Cerebellar cortex (tissue), 1 donor: ENCODE results near the gene COG5.
A peak's percentile ranks its signal among the peaks of the same experiment; 100 is the strongest.

Experiments
- DNase-seq: peaks from one replicate; pipeline ENCODE4 v3.0.0-alpha.2; 2015; ENCODE audit warnings: low spot score

COG5 gene

DNA sequence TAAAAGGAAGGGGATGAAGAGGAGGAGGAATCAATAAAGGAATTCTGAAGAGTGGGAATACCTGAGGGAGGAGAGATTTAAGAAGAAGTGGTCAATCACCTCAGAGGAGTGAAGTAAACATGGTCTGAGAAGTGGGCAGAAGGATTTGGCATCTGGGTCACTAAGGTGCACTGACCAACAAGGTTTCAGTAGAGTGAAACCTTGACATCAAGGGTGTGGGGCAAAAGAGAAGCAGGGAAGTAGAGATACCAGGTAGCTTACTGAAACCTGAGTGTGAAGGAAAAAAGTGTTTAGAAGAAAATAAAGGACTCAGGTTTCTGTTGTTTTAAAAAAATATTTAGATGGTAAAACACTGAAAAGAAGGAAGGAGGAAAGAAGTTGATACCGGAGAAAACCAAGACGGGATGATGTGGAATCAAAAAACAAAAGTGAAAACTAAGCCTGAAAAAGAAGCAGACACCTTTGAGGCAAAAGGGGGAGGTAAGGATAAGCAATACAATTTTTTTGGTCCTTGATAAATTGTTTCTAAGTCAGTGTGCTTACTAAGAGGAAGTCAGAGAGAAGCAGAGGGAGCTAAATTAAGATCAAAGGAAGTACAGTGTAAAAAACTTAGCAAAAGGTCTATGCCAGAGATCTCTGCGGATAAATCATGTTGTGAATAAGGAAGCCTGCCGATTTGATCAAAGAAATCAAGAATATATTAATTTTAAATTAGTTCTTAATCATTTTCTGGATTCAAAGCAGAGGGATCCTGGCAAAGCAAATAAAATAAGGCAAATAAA, 231.0 kb downstream of the COG5 start:
- no peak for DNase-seq

DNA sequence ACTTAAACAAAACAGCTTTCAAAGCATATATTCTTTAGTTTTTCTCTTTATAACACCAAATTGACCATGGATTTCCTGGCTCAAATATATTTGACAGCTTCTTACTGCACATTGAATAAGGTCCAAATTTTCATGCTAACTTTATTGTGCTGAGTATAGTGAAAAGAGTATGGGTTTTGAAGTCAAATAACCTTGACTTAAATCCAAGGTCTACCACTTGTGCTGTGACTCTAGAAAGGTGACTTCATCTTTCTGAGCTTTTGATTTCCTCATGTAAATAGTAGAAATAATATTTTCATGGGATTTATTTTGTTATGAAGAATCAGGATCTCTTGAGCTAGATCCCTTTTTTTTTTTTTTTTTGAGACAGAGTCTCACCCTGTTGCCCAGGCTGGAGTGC, 233.2 kb downstream of the COG5 start:
- DNase-seq, result no peak

GRCh38 chr7:107327986-107328569, 235.6 kb downstream of the COG5 start:
- DNase-seq, result no peak

GRCh38 chr7:107326061-107326460, 237.7 kb downstream of the COG5 start:
- DNase-seq, result no peak

DNA sequence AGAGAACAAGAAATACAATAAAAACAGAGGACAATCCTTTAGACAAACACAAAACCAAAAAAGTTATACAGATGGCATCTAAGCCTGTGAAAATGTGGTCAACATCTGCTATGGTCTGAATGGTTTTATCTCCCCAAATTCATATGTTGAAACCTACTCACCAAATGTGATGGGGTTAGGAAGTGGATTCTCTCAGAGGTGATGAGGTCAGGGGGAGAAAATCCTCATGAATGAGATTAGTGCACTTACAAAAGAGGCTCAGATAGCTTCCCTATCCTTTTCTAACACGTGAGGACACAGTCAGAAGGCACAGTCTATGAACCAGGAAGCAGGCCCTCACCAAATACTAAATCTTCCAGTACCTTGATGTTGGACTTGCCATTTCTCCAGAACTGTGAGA, 241.7 kb downstream of the COG5 start:
- DNase-seq, result no peak

DNA sequence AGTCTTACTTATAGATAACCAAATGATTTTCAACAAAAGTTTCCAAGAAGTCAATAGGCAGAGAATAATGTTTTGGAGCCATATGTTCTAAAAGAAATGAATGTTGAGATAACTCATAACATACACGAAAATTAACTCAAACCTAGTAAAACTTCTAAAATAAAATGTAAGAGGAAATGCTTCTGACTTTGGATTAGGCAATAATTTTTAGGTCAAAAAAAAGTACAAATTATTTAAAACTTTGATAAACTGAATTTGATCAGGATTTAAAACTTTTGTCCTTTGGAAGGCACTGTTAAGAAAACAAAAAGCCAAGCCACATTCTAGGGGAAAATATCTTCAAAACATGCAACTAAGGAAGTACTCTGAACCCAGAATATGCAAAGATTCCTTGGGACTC, 242.1 kb downstream of the COG5 start:
- DNase-seq, result no peak

DNA sequence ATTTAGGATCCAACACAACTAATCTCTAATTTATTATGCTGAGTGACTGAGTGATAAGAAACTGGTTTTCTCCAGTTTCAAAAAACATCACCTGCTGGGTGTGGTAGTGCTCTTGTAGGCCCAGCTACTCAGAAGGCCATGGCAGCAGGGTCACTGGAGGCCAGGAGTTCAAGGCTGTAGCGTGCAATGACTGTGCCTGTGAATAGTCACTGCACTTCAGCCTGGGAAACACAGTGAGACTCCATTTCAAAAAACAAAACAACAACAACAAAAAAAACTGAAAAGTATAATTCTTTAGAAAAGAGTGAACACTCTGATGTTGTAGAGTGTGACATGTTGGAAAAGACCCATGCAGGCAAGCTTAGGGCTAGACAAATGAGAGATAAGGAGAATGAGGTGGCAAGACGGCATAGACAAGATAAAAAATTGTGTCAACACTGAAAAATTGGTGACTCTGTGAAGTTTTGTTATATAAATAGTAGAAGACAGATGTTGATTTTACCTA, 243.9 kb downstream of the COG5 start:
- DNase-seq, result no peak

DNA sequence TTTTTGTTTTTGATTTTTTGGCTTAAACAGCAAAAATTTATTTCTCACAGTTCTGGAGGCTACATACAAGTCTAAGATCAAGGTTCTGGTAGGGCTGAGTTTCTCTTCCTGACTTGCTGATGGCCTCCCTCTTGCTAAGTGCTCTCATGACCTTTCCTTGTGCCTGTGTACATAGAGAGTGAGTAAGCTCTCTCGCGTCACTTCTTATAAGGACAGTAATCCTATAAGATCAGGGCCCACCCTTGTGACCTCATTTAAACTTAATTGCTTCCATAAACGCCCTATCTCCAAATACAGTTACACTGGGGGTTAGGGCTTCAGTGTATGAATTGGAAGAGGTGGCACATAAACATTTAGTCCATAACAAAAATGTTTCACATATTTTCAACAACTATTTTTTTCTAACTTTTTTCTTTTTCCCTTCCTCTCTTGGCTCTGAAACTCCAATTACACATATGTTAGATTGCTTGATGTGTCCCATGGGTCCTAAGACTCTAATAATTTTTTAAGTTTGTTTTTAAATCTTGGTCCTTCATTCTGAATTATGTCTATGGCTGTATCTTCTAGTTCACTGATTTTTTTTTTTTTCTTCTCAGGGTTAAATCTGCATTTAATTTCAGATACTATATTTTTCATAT, 245.1 kb downstream of the COG5 start:
- DNase-seq, result no peak

DNA sequence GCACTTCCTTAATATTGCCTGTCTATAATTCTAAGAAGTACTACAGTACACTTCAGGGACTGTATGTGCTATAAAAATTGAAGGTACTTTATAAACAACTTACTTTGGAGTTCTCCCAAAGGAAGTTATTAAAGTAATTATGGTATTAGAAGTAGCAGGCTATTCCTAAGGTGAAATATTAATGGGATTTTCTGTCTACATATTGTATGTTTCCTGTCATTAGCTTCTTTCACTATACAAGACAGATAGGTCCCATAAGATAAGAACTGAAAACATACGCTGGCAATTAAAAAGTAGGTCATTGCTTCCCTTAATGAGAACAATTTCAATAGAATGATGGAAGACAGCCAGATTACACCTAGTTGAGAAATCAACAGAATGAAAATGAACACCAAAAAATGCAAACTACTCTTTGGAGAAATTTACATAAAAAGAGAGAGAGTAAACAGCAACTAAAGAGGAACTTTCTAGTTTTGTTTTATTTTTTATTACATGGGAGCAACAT, 248.0 kb downstream of the COG5 start:
- DNase-seq, result peak; percentile 79

- DNase-seq, result no peak
Observed at GRCh38 chr7:107313355-107313754, 250.4 kb downstream of the COG5 start.

GRCh38 chr7:107312418-107312817, 251.3 kb downstream of the COG5 start:
- no peak for DNase-seq

DNA sequence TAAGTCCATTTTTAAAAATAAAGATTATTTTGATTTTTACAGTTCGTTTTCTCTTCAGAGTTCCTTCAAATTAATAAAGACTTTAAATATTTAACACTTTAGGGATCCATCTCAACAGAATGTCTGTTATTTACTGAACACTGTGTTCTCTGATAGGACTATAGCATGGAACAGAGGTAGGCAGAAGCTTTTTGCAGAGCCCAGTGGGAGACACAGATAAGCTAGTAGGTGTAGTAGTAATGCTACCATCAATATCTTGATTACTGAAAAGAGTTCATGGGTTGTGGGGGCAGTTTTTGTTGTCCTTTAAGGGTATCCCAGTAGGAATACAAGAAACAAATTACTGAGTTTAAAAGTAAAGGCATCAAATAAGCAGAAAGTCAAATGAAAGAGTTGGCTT, 254.4 kb downstream of the COG5 start:
- DNase-seq, result no peak

DNA sequence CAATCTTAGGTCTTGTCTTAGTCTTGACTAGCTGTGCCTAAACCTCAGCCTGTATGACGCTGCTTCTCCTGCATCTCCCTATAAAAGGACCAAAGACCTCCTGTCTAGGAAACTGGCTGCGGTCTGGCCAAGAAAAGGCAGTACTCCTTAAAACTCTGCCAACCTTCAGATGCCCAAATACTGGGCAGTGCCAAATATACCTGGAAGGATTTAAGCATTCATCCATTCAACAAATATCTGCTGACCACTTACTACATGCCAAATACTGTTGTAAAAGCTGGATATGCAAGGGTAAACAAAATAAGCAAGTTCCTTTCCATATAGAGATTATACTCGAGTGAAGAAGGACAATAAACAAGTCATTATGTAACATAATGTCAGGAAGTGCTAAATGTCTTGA, 259.1 kb downstream of the COG5 start:
- peak; percentile 77 for DNase-seq

- no peak for DNase-seq
Observed at GRCh38 chr7:107304063-107304462, 259.7 kb downstream of the COG5 start.

DNA sequence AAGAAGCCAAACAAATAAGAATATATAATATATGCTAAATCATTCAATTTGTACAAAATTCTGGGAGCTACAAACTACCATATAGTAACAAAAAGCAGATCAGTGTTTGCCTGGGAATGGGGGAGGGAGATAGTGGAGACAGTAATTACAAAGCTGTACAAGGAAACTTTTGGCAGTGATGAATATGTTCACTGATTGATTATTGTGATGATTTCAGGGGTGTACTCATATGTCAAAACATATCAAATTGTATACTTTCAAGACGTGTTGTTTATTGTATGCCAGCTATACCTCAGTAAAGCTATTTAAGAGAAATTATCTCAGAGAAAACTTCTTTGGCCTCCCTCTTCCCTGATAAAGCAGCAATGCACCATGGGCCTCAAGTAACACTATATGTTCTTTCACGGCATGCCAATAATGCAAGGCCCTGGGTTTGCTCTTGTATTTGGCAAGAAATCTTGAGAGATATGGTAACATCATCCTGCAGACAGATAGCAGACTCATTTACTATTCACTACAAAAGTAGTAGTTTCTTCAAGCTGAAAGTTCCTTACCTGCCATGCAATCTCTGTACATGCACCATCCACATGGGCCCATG, 261.4 kb downstream of the COG5 start:
- no peak for DNase-seq

DNA sequence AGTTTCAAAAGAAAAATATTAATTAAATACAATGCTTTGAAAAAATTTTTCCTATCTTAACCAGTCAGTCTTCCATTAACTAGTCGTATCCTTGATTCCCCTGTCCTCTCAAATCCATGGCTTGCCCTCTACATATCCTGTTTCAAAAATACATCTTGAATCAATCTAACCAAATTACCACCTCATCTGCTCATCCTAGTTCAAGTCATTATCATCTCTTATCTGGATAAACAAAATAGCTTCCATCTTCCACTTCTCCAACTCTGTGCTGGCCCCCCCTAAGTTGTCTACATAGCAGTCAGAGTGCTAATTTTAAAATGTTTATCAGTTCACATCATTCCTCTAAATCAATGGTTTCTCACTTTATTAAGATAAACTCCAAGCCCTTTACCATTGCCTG, 269.5 kb downstream of the COG5 start:
- no peak for DNase-seq

DNA sequence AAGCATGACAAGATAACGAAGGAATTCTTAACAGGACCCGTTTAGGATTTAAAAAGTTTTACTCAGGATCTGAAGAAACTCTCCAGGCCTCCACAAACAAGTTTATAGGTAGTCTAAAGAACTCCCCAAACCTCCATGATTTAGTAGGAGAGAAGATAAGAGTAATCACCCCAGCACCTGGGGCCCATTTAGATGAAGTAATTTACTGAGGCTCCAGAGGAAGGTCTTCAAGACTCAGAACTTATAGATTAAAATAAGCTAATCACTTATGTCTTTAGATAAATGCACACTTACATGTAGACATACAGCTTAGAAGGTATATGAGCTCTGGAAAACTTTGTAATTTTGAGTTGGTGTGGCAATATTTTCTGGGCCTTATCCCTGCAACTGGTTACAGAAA, 271.1 kb downstream of the COG5 start:
- no peak for DNase-seq

- no peak for DNase-seq
Observed at GRCh38 chr7:107291434-107291833, 272.3 kb downstream of the COG5 start.

DNA sequence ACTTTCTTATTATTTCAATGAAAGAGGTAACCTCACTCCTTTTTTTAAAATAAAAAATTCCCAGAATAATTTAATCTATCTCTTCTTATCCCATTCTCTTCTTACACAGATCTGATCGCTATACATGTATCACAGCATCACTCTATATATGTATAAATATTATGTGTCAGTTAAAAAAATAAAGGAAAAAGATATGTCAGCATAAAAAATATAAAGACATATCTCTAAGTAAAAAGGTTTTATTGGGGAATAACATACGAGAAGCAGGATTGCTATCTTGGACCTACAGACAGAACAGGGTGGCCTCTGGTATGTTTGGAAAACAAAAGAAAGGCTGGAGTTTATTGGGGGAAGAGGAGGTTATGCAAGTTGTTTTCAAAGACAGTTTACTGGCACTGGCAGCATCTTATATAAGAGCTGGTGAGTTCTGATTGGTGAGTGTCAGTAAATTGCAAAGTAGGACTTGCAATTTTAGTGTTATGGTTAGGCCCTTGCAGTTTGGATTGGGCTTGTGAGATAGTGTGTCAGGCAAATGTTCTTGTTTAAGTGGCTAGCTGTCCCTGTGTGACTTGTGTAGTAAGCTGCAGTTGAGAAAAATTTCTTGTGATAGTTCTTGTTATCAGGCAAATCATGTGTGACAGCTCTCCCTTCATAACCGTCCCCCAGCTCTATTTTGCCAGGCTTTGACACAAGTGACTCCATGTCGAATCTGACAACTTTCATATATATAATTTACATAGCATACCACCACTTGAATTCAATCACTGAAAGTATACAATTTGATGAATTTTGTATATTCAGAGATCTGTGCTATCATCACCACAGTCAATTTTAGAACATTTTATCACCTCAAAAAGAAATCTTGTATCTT, 276.7 kb downstream of the COG5 start:
- peak; percentile 31 for DNase-seq

GRCh38 chr7:107284911-107285479, 278.7 kb downstream of the COG5 start:
- DNase-seq, result no peak

GRCh38 chr7:107277331-107277730, 286.4 kb downstream of the COG5 start:
- peak; percentile 63 for DNase-seq
